Putamen (tissue), 1 donor: ENCODE results near the gene TAGLN.
"Not testable (repeated sequence)": the region's sequence is repeated elsewhere in the genome, so short reads cannot be mapped to it uniquely, and the experiment has no call there.

ENCODE experiments used
- DNase-seq: peaks from one replicate; pipeline ENCODE4 v3.0.0-alpha.2; 2016; ENCODE audit warnings: low spot score

Gene TAGLN

GRCh38 chr11:117195761-117196160 lies 3.4 kb upstream of the TAGLN start:
- DNase-seq = no peak

GRCh38 chr11:117197006-117197405 lies 2.2 kb upstream of the TAGLN start:
- DNase-seq = no peak

GRCh38 chr11:117197516-117198456 lies 1.4 kb upstream of the TAGLN start:
- DNase-seq = no peak

DNA sequence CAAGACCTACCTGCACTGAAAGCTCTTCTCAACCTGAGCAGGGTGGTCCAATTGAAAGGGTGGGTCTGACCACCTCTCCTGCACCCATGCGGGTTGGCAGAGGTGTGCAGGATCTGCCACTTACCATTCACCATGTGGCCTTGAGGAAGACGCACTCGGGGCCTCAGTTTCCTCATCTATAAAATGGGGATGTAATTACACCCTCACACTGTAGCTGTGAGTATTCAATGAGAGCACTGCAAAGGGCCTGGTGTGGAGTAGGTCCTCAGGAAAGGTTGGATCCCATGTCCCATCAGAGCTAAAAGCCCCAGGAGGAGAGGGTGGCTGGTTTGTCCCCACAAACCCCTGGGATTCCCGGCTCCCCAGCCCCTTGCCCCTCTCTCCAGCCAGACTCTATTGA lies 557 bp upstream of the TAGLN start:
- no peak for DNase-seq

- no peak for DNase-seq
Measured at GRCh38 chr11:117199916-117200812, 994 bp downstream of the TAGLN start.

- DNase-seq = no peak
Measured at GRCh38 chr11:117200813-117201657, 1.9 kb downstream of the TAGLN start.

- DNase-seq = no peak
Measured at GRCh38 chr11:117201658-117202305, 2.6 kb downstream of the TAGLN start.

DNA sequence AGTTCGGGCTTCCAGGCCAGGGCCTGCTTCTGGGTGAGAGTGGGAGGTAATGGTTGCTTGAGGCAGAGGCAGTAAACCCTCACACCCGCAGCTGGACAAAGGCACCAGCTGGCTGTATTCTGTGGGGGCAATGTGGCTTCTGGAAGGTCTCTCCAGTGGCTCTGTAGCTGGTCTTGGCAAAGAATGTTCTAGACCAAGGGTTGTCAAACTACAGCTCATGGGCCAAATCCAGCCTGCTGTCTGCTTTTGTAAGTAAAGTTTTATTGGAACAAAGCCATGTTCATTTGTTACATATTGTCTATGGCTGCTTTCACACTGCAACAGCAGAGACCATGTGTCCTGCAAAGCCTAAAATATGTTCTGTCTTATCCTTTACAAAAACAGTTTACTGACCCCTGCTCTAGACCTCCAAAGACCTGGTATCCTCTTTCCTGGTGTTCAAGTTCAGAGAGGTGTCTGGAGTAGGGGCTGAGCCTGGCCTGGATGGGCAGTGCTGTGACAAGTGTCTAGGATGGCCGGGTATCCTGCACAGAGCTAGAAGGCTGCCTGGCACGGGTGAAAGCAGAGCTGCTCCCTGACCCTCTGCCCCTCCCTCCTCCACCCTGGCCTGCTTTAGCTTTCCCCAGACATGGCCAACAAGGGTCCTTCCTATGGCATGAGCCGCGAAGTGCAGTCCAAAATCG lies 3.4 kb downstream of the TAGLN start:
- no peak for DNase-seq

- DNase-seq = no peak
Measured at GRCh38 chr11:117203069-117203407, 3.9 kb downstream of the TAGLN start.

DNA sequence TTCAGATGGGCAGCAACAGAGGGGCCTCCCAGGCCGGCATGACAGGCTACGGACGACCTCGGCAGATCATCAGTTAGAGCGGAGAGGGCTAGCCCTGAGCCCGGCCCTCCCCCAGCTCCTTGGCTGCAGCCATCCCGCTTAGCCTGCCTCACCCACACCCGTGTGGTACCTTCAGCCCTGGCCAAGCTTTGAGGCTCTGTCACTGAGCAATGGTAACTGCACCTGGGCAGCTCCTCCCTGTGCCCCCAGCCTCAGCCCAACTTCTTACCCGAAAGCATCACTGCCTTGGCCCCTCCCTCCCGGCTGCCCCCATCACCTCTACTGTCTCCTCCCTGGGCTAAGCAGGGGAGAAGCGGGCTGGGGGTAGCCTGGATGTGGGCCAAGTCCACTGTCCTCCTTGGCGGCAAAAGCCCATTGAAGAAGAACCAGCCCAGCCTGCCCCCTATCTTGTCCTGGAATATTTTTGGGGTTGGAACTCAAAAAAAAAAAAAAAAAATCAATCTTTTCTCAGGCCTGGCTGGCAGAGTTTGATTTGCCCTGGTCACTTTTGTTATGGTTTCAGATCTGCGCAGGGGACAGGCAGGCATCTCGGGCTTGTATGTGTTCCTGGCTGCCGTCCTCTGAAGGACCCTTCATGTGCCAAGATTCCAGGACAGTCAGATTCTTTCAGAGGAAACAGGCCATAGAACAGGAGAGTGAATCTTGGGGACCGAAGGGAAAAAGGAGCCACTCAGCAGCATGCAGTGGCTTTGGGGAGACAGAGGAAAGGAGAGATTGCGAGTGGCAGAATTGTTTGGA lies 5.3 kb downstream of the TAGLN start:
- no peak for DNase-seq

DNA sequence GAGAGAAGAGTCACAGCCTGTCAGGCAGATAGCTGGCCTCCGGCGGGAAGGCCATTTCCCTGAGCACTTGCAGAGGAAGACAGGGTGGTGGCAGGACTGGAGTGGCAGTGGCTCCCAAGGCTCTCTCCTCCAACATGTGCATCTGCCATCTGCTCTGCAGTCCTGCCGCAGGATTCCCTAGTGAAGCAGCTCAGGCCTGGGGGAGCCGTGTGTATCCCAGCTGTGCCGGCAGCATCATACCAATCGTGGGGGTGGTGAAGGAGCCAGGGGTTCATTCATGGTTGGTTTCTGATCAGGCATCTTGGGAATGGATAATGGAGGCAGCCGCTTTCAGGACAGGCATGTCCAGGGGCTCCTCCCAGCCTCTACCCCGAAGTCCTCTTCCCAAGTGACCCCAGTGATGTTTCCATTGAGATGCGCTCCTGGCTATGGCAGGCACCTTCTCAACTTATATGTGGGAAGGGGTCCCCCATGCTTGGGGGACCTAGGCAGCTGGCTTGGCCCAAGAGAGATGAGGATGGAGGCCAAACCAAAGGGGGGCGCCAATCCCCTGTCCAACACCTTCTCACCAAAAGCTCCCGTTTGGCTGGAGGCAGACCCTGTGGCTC lies 6.1 kb downstream of the TAGLN start:
- no peak for DNase-seq

- DNase-seq = not testable (repeated sequence)
Measured at GRCh38 chr11:117206111-117206510, 6.9 kb downstream of the TAGLN start.

GRCh38 chr11:117206859-117207258 lies 7.7 kb downstream of the TAGLN start:
- not testable (repeated sequence) for DNase-seq

GRCh38 chr11:117207481-117207880 lies 8.3 kb downstream of the TAGLN start:
- DNase-seq = not testable (repeated sequence)

GRCh38 chr11:117208710-117209109 lies 9.5 kb downstream of the TAGLN start:
- not testable (repeated sequence) for DNase-seq

GRCh38 chr11:117209351-117210125 lies 10.4 kb downstream of the TAGLN start:
- DNase-seq = not testable (repeated sequence)

- DNase-seq = no peak
Measured at GRCh38 chr11:117210620-117211019, 11.4 kb downstream of the TAGLN start.

- DNase-seq = no peak
Measured at GRCh38 chr11:117212697-117213355, 13.7 kb downstream of the TAGLN start.
